ENCODE data around the gene SGCA. TPM values are rescaled to one million over a fixed set of nuclear protein-coding genes. Genes with fewer than 3 reads are reported as not detected.

The SGCA gene
- total and polyA plus RNA-seq, 9 of the 15 experiments (the other 6 are each of a cell fraction or from before 2014, with no cell fraction given) = not detected

GRCh38 chr17:50198026-50198669 lies 32.3 kb downstream of the SGCA start (continued):
- TF ChIP-seq CTCFL (IDR thresholded peaks at IDR 0.05; ENCODE audit: borderline replicate concordance, insufficient read depth, low read depth, low read length, poor library complexity, severe bottlenecking) = peak; percentile 79
- TF ChIP-seq RAD21 (CRISPR knock-in tag; conservative IDR thresholded peaks at IDR 0.05 in 1 of 2, IDR thresholded peaks at IDR 0.05 in 1 of 2) = peak; percentile 64 to 76
- TF ChIP-seq MCM3 (IDR thresholded peaks at IDR 0.05) = no peak
- TF ChIP-seq SPI1 (IDR thresholded peaks at IDR 0.05; ENCODE audit: borderline replicate concordance, low read depth, low read length) = no peak
- TF ChIP-seq POLR2G (IDR thresholded peaks at IDR 0.05; ENCODE audit: low read depth, low read length) = no peak
- no peak for TF ChIP-seq KLF10 (CRISPR knock-in tag; IDR thresholded peaks at IDR 0.05)
- no peak for TF ChIP-seq ZNF263 (CRISPR knock-in tag; IDR thresholded peaks at IDR 0.05; ENCODE audit: borderline replicate concordance)
- no peak for TF ChIP-seq SMARCC2 (IDR thresholded peaks at IDR 0.05; ENCODE audit: low read depth)
- no peak for TF ChIP-seq L3MBTL2 (IDR thresholded peaks at IDR 0.05)
- peak; percentile 49; the same call in 1 of the 2 replicates for TF ChIP-seq SMC3 (conservative IDR thresholded peaks at IDR 0.05; ENCODE audit: insufficient read depth, low read depth, low read length)
- no peak for TF ChIP-seq ZNF644 (tag; IDR thresholded peaks at IDR 0.05; ENCODE audit: low read depth)
- TF ChIP-seq NFYB (IDR thresholded peaks at IDR 0.05; ENCODE audit: extremely low read depth, insufficient read length) = no peak
- no peak for TF ChIP-seq MCM7 (IDR thresholded peaks at IDR 0.05)
- no peak for TF ChIP-seq MBD2 (IDR thresholded peaks at IDR 0.05; ENCODE audit: borderline replicate concordance, low read depth)
- TF ChIP-seq ZNF408 (CRISPR knock-in tag; IDR thresholded peaks at IDR 0.05; ENCODE audit: low read depth) = no peak
- no peak for TF ChIP-seq ELF2 (CRISPR knock-in tag; IDR thresholded peaks at IDR 0.05)
- TF ChIP-seq LARP7 (IDR thresholded peaks at IDR 0.05) = no peak
- TF ChIP-seq SREBF1 (IDR thresholded peaks at IDR 0.05; ENCODE audit: borderline replicate concordance, low read depth, low read length) = no peak
- peak; percentile 73 to 78 (median 77) for TF ChIP-seq CTCF (IDR thresholded peaks at IDR 0.05 in 2 of 3, conservative IDR thresholded peaks at IDR 0.05 in 1 of 3; ENCODE audit: insufficient read depth in 2 of 3, low read depth in 1 of 3, low read length in 3 of 3)
- no peak; the same call in 1 of the 2 replicates for TF ChIP-seq STAG1 (CRISPR knock-in tag; IDR thresholded peaks at IDR 0.05; ENCODE audit: borderline replicate concordance)
- no peak for TF ChIP-seq CHD1 (IDR thresholded peaks at IDR 0.05; ENCODE audit: low read length)
- TF ChIP-seq SIX5 (IDR thresholded peaks at IDR 0.05; ENCODE audit: borderline replicate concordance in 1 of 2, insufficient read depth in 1 of 2, low read depth in 1 of 2, low read length in 2 of 2) = no peak
- TF ChIP-seq DPF2 (IDR thresholded peaks at IDR 0.05) = no peak
- TF ChIP-seq HOXB6 (CRISPR knock-in tag; IDR thresholded peaks at IDR 0.05; ENCODE audit: borderline replicate concordance) = no peak
- no peak for TF ChIP-seq STAT5A (IDR thresholded peaks at IDR 0.05; ENCODE audit: borderline replicate concordance, low read length)
- no peak for TF ChIP-seq IFI16 (CRISPR knock-in tag; IDR thresholded peaks at IDR 0.05)
- no peak for TF ChIP-seq ETV1 (tag; conservative IDR thresholded peaks at IDR 0.05; ENCODE audit: low read depth)
- no peak for TF ChIP-seq NR3C1 (CRISPR knock-in tag; IDR thresholded peaks at IDR 0.05)
